Mucosa of rectum (tissue), 2 donors: ENCODE results near the gene TCF7.

Experiments
- H3K27ac ChIP-seq, 2 donors: one replicate each; pipeline ENCODE4 v1.7.0; 2013; ENCODE audit warnings: inconsistent platforms in 2 of 2, low read depth in 2 of 2, low read length in 2 of 2
- H3K27me3 ChIP-seq, 2 donors: one replicate each; pipeline ENCODE4 v1.7.0; 2013; ENCODE audit warnings: low read length in 2 of 2; ENCODE audit not compliant: control insufficient read depth in 2 of 2, insufficient read depth in 2 of 2
- H3K36me3 ChIP-seq, 2 donors: one replicate each; pipeline ENCODE4 v1.7.0; 2013; ENCODE audit warnings: low read length in 2 of 2; ENCODE audit not compliant: control insufficient read depth in 2 of 2, insufficient read depth in 2 of 2
- H3K4me1 ChIP-seq, 2 donors: one replicate each; pipeline ENCODE4 v1.7.0; 2013; ENCODE audit warnings: low read length in 2 of 2, mild to moderate bottlenecking in 1 of 2; ENCODE audit not compliant: control insufficient read depth in 2 of 2, insufficient read depth in 2 of 2
- H3K4me3 ChIP-seq, 2 donors: one replicate each; pipeline ENCODE4 v1.7.0; 2013; ENCODE audit warnings: low read length in 2 of 2
- H3K9ac ChIP-seq, 2 donors: one replicate each; pipeline ENCODE4 v1.7.0; 2013; ENCODE audit warnings: low read length in 2 of 2, low read depth in 1 of 2, mild to moderate bottlenecking in 1 of 2
- H3K9me3 ChIP-seq, 2 donors: one replicate each; pipeline ENCODE4 v1.7.0; 2013; ENCODE audit warnings: low read length in 2 of 2; ENCODE audit not compliant: control insufficient read depth in 2 of 2
- donor health status: healthy.
- donor health status: Normal muscosa, but diverticular disease.

The TCF7 gene

DNA sequence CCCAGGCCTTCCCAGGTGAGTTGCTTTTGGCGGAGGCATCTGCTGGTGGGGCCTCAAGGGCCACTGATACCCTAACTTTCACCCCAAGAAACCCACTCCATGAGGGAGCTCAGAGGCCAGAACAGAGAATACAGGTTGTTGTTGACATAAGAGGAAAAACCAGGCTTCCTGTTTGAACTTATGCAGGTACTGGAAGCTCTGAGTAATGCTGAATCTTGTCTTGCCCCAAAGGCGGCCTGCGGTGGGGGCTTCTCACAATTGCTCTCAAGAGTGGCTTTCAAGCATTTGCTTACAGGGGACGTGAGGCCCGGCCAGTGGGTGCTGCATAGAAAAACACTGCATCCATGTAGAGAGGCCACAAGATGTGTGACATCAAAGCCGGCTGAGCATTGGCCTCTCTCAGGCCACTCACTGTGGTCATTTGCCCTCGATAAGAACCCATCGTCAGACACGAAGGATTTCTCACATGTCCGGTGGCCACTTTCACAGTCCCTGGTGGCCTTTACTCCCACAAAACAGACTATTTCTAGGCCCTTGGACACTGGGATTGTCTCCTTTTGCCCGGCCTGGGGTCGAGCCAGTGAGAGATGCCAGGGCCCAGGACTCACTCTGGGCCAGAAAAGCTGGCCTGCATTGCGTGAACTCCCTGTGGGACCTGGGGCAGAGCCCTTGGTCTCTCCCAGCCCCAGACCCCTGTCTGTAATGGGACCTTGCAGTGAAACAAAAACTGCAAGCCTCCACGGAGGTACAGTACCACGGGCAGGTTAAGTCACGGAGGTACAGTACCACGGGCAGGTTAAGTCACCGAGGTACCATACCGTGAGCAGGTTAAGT is 34.5 kb upstream of the TCF7 start:
- H3K27me3 ChIP-seq = no peaks in the 10 kb centered on the region
- H3K27ac ChIP-seq = peak overlapping the region in 1 of 2 donors; percentile 32

DNA sequence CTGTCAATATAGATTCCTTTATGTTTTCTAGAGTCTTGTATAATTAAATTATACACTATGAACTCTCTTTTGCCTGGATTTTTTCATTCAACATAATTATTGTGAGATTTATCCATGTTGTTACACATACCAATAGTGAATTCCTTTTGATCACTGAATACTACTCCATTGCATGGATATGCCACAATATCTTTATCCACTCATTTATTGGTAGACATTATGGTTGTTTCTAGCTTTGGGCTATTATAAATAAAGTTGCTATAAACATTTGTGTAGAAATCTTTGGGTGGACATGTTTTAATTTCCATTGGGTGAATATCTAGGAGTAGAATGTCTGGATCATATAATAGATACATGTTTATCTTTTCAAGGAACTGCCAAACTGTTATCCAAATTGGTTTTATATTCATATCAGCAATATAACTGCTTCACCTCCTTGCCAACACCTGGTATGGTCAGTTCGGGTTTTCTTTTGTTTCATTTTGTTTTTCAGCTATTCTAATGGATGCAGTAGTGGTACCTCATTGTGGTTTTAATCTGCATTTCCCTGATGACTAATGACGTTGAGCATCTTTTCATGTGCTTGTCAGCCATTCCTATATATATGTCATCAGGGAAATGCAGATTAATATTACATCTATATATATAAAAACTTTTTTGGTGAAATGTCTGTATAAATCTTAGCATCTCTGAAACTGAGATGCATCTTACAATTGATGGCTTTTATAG is 32.1 kb upstream of the TCF7 start:
- Histone ChIP-seq H3K4me1 (no peaks in the 10 kb centered on the region), H3K36me3 (no peaks in the 10 kb centered on the region), H3K4me3 (no peak overlapping the region), H3K9ac (no peak overlapping the region), H3K9me3 (no peaks in the 10 kb centered on the region), H3K27me3 (no peaks in the 10 kb centered on the region), H3K27ac (no peak overlapping the region)

More for the DNA sequence above, 34.5 kb upstream of the TCF7 start:
- Histone ChIP-seq H3K9ac (no peak overlapping the region), H3K4me1 (no peaks in the 10 kb centered on the region), H3K9me3 (no peaks in the 10 kb centered on the region), H3K36me3 (no peaks in the 10 kb centered on the region), H3K4me3 (no peak overlapping the region)

DNA sequence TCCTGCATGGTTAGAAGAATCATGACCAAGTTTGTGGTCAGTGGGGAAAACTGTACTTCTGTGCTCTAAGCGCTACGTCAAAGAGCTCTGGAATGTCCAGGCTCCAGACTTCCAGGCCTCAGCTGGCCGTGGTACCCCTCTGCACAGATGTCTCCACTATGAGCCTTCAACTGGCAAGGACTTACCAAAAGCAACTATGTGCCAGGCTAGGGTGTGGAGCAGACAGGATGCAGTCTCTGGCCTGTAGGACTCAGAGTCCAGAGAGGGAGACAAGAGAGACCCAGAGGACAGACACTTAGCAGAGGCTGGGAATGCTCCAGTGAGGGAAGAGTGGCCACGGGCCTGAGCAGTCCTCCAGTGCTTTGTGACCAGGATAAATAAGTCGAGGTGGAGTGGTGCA is 31.0 kb upstream of the TCF7 start:
- H3K36me3 ChIP-seq = no peaks in the 10 kb centered on the region

DNA sequence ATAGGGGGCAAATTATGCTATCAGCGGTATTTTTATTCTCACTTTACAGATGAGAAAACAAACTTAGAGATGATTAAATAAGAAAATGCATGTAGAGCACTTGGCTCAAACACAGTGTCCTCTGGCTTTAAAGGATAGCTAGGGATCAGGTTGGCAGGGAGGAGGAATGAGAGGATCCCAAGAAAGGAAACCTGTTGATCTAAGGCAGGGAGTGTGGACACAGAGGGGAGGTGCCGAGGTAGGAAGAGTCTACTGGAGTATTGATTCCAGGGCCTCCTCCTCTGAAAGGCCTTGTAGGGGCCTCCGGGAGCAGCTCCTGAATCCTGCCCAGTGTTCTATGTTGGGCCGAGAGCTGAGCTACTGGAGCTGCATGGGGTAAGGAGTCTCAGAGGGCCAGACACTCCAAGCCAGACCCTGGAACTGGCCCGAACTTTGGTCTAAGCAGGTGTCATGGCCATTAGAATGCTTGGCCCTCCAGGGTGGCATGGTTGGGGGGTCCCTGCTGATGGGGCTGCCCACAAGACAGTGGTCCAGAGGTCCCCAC is 30.4 kb upstream of the TCF7 start:
- Histone ChIP-seq H3K9me3 (no peaks in the 10 kb centered on the region), H3K36me3 (no peaks in the 10 kb centered on the region), H3K4me3 (no peak overlapping the region), H3K27me3 (no peaks in the 10 kb centered on the region), H3K27ac (no peak overlapping the region), H3K4me1 (no peaks in the 10 kb centered on the region), H3K9ac (no peak overlapping the region)

More for the DNA sequence above, 31.0 kb upstream of the TCF7 start:
- no peaks in the 10 kb centered on the region for H3K27me3 ChIP-seq
- no peak overlapping the region for H3K27ac ChIP-seq
- H3K9me3 ChIP-seq = no peaks in the 10 kb centered on the region
- no peak overlapping the region for H3K9ac ChIP-seq
- no peaks in the 10 kb centered on the region for H3K4me1 ChIP-seq
- no peak overlapping the region for H3K4me3 ChIP-seq

DNA sequence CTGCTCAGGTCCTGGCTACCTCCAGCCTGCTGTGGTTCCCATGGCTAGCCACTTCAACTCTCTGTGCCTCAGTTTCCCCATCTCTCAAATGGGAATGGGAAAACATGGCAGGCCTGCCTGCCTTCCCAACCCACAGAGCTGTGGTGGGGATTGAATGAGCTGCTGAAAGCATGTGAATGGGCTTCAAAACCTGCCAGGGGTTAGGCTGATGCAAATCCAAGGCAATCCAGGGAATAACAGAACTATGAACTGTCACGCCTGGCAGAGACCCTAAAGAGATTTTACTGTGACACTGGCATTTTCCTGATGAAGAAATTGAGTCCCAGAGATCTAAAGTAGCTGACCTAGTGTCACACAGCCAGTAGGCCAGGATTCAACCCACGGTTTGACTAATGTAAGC is 29.9 kb upstream of the TCF7 start:
- H3K9ac ChIP-seq = no peak overlapping the region
- H3K27ac ChIP-seq = no peak overlapping the region
- no peaks in the 10 kb centered on the region for H3K36me3 ChIP-seq
- H3K4me3 ChIP-seq = no peak overlapping the region
- H3K9me3 ChIP-seq = no peaks in the 10 kb centered on the region
- peaks cover 0 to 2% of the 10 kb centered on the region in 2 donors for H3K4me1 ChIP-seq
- H3K27me3 ChIP-seq = no peaks in the 10 kb centered on the region

DNA sequence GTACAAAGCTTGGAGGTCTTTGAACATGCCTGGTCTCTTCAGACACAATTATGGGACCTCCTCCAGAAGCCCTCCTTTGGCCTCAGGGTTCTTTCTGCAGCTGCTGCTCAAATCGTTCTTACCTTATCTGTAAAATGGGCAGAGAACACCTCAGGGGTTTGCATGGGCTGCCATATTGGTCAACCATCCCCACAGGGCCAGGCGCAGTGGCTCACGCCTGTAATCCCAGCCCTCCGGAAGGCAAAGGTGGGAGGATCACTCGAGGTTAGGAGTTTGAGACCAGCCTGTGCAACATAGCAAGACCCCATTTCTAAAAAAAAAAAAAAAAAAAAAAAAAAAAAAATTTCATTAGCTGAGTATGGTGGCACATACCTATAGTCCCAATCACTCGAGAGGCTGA is 29.1 kb upstream of the TCF7 start:
- Histone ChIP-seq H3K4me3 (no peak overlapping the region), H3K27ac (no peak overlapping the region), H3K27me3 (no peaks in the 10 kb centered on the region), H3K9ac (no peak overlapping the region), H3K9me3 (no peaks in the 10 kb centered on the region), H3K4me1 (peaks cover 0 to 2% of the 10 kb centered on the region in 2 donors), H3K36me3 (no peaks in the 10 kb centered on the region)

DNA sequence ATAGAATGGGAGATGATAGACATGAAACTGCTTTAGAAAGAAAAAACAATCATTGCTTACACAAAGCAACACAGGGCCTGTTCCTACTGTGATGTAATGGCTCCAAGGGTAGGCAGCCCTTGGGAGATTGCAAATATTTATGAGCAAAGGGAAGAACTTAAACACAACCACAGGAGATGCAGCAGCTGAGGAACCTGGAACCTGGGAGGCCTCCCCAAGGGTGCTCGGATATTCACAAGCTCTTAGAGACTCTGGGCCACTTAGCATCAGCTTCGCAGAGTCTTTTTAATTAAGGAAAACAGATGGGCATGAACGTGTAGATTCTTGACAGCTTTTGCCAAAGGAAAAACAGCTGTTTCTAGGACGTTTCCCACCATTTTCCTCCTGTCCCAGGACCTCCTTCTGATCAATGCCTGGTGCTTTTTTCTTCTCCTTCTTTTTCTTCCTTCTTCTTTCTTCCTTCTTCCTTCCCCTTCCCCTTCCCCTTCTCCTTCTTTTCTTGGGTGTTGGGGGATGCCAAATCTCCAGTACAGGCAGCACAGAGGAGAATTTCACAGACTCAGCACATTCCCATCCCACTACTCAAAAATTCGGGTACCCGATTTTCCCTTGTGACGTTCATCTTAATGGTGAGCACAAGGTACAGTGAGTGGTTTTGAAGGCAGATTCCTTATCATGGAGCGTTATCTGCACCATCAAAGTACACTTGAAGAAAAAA is 28.1 kb upstream of the TCF7 start:
- no peaks in the 10 kb centered on the region for H3K36me3 ChIP-seq
- H3K27ac ChIP-seq = no peak overlapping the region

DNA sequence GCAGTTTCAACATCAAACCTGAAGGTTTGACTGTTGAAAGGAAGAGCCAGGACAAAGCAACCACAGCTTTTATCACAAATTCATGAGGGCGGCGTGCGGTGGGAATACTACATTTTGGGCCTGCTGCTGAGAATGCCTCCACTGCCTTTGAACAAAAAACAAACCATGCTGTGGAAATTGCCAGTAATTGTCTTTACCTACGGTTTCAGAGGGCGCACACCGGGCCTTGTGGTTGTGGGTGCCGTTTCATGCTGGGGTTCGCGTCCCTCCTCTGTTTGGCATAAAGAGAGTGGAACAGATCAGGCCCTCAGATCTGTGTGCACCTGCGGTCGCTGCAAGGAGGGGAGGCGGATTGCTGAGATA is 27.6 kb upstream of the TCF7 start:
- Histone ChIP-seq H3K36me3 (no peaks in the 10 kb centered on the region), H3K9ac (no peak overlapping the region), H3K4me1 (peaks cover 0 to 7% of the 10 kb centered on the region in 2 donors), H3K9me3 (no peaks in the 10 kb centered on the region), H3K27me3 (no peaks in the 10 kb centered on the region), H3K27ac (no peak overlapping the region), H3K4me3 (no peak overlapping the region)

More for the DNA sequence above, 28.1 kb upstream of the TCF7 start:
- H3K9ac ChIP-seq = no peak overlapping the region
- no peaks in the 10 kb centered on the region for H3K27me3 ChIP-seq
- peaks cover 0 to 5% of the 10 kb centered on the region in 2 donors for H3K4me1 ChIP-seq
- no peaks in the 10 kb centered on the region for H3K9me3 ChIP-seq
- no peak overlapping the region for H3K4me3 ChIP-seq

DNA sequence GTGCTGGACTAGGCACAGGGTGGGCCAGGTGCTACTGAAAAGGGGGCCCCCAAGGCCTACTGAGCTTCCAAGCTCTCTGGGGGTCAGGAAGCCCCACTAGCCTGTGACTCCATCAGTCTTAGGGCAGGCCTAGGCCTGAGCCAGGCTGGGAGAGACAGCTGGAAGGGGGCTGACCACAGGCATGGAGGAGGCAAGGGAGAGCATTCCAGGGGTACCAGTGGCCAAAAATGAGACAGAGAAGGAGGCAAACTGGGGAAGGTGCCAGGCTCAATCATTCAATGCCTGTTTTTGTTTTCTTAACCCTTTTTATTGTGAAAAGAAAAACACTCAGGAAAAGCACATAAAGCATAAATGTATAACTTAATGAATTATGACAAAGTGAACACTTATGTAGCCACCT is 26.2 kb upstream of the TCF7 start:
- Histone ChIP-seq H3K9ac (no peak overlapping the region), H3K4me1 (peaks cover 5 to 12% of the 10 kb centered on the region in 2 donors), H3K27ac (no peak overlapping the region), H3K4me3 (no peak overlapping the region), H3K27me3 (no peaks in the 10 kb centered on the region), H3K9me3 (no peaks in the 10 kb centered on the region), H3K36me3 (no peaks in the 10 kb centered on the region)
